Measurements from ENCODE around the gene DHRS12.
A peak's percentile ranks its signal among the peaks of the same experiment; 100 is the strongest.

The DHRS12 gene

GRCh38 chr13:51778392-51778791 lies 25.6 kb downstream of the DHRS12 start:
- DNase-seq (ENCODE audit: insufficient read length, low spot score) (no peak), FAIRE-seq (no peak)
- TF ChIP-seq TAF1 (IDR thresholded peaks at IDR 0.05; ENCODE audit: low read depth, low read length) (no peak), POU2F2 (IDR thresholded peaks at IDR 0.05; ENCODE audit: low read depth, low read length) (no peak), POLR2A (IDR thresholded peaks at IDR 0.05; ENCODE audit: low read depth, low read length) (no peak), PAX5 (IDR thresholded peaks at IDR 0.05; ENCODE audit: insufficient read depth, low read length, severe bottlenecking) (no peak), POLR2AphosphoS5 (IDR thresholded peaks at IDR 0.05; ENCODE audit: low read depth, low read length) (no peak)

GRCh38 chr13:51777921-51778320 lies 26.0 kb downstream of the DHRS12 start:
- no peak for FAIRE-seq

DNA sequence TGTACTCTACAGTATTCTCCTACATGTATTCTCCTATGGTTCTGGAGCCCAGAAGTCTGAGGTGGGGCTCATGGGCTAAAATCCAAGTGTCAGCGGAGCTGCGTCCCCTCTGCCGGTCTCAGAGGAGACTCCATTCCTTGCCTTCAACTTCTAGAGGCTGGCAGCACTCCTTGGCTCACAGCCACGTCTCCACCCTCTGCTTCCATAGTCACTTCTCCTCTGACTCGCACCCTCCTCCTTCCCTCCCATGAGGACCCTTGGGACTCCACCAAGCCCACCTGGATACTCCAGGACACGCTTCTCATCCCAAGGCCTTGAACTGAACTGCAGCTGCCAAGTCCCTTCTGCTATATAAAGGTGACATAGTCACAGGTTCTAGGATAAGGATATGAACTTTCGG lies 27.8 kb downstream of the DHRS12 start:
- DNase-seq (ENCODE audit: insufficient read length, low spot score) (no peak), FAIRE-seq (no peak)
- TF ChIP-seq SPI1 (IDR thresholded peaks at IDR 0.05; ENCODE audit: low read depth, low read length) (no peak), POU2F2 (IDR thresholded peaks at IDR 0.05; ENCODE audit: low read depth, low read length) (no peak), PAX5 (IDR thresholded peaks at IDR 0.05; ENCODE audit: insufficient read depth, low read length, severe bottlenecking) (no peak), TAF1 (IDR thresholded peaks at IDR 0.05; ENCODE audit: low read depth, low read length) (no peak)

More at GRCh38 chr13:51777921-51778320, 26.0 kb downstream of the DHRS12 start:
- no peak for DNase-seq (ENCODE audit: insufficient read length, low spot score)
- TF ChIP-seq PAX5 (IDR thresholded peaks at IDR 0.05; ENCODE audit: insufficient read depth, low read length, severe bottlenecking), result no peak
- TF ChIP-seq TAF1 (IDR thresholded peaks at IDR 0.05; ENCODE audit: low read depth, low read length), result no peak
- TF ChIP-seq SPI1 (IDR thresholded peaks at IDR 0.05; ENCODE audit: low read depth, low read length), result no peak
- TF ChIP-seq POU2F2 (IDR thresholded peaks at IDR 0.05; ENCODE audit: low read depth, low read length), result no peak
- TF ChIP-seq POLR2A (IDR thresholded peaks at IDR 0.05; ENCODE audit: low read depth, low read length), result no peak
- no peak for TF ChIP-seq POLR2AphosphoS5 (IDR thresholded peaks at IDR 0.05; ENCODE audit: low read depth, low read length)

- DNase-seq (ENCODE audit: insufficient read length, low spot score) (no peak), FAIRE-seq (no peak)
- TF ChIP-seq TAF1 (IDR thresholded peaks at IDR 0.05; ENCODE audit: low read depth, low read length), result no peak
These were observed 30.4 kb downstream of the DHRS12 start for GRCh38 chr13:51773515-51773914.

GRCh38 chr13:51772781-51773180 lies 31.2 kb downstream of the DHRS12 start:
- DNase-seq (ENCODE audit: insufficient read length, low spot score) (no peak), FAIRE-seq (no peak)
- TF ChIP-seq POLR2A (IDR thresholded peaks at IDR 0.05; ENCODE audit: low read depth, low read length) (no peak), POLR2AphosphoS5 (IDR thresholded peaks at IDR 0.05; ENCODE audit: low read depth, low read length) (no peak), POU2F2 (IDR thresholded peaks at IDR 0.05; ENCODE audit: low read depth, low read length) (no peak), SPI1 (IDR thresholded peaks at IDR 0.05; ENCODE audit: low read depth, low read length) (no peak), TAF1 (IDR thresholded peaks at IDR 0.05; ENCODE audit: low read depth, low read length) (no peak), PAX5 (IDR thresholded peaks at IDR 0.05; ENCODE audit: insufficient read depth, low read length, severe bottlenecking) (no peak)

- DNase-seq (ENCODE audit: insufficient read length, low spot score) (no peak), FAIRE-seq (no peak)
- TF ChIP-seq PAX5 (IDR thresholded peaks at IDR 0.05; ENCODE audit: insufficient read depth, low read length, severe bottlenecking) (no peak), TAF1 (IDR thresholded peaks at IDR 0.05; ENCODE audit: low read depth, low read length) (no peak), POLR2A (IDR thresholded peaks at IDR 0.05; ENCODE audit: low read depth, low read length) (no peak), POU2F2 (IDR thresholded peaks at IDR 0.05; ENCODE audit: low read depth, low read length) (no peak)
These were observed 31.9 kb downstream of the DHRS12 start for GRCh38 chr13:51772105-51772455.

DNA sequence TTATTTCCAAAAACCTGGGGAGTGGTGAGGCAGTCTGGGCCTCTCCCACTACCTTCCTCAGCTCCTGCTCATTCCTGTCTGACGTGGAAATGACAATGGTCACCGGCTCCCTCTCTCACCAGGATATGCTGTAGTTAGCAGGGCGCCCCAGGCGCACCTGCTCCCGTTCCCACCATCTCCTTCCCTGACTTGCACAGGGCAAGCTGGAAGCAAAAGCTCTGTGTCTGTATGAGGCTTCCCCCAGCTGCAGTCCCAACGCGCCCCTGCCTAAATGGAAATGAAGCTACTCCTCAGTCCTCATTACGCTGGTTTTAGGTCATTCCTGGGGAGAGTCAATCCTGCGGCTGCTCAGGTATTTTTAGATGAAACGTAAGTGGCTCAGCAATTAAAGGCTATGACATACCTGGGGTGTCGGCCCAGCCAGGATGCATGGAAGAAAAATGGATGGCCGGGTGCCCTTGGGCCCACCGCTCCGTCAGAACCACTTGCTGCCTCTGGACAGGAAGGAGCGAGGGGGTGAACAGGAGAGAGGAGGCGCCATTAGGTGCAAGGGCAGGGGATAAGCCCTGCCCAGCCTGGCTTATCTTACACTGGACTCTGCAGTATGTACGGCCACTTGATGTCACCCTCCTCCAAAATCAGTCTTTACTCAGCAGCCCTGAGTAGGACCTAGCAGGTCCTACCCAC lies 32.4 kb downstream of the DHRS12 start:
- DNase-seq (ENCODE audit: insufficient read length, low spot score), result no peak
- TF ChIP-seq POLR2A (IDR thresholded peaks at IDR 0.05; ENCODE audit: low read depth, low read length), result 0 out of 2 replicates have a peak, but pooled peaks have one; percentile 20
- TF ChIP-seq PAX5 (IDR thresholded peaks at IDR 0.05; ENCODE audit: insufficient read depth, low read length, severe bottlenecking), result no peak
- TF ChIP-seq POLR2AphosphoS5 (IDR thresholded peaks at IDR 0.05; ENCODE audit: low read depth, low read length), result no peak
- TF ChIP-seq TAF1 (IDR thresholded peaks at IDR 0.05; ENCODE audit: low read depth, low read length), result no peak
- no peak for FAIRE-seq

DNA sequence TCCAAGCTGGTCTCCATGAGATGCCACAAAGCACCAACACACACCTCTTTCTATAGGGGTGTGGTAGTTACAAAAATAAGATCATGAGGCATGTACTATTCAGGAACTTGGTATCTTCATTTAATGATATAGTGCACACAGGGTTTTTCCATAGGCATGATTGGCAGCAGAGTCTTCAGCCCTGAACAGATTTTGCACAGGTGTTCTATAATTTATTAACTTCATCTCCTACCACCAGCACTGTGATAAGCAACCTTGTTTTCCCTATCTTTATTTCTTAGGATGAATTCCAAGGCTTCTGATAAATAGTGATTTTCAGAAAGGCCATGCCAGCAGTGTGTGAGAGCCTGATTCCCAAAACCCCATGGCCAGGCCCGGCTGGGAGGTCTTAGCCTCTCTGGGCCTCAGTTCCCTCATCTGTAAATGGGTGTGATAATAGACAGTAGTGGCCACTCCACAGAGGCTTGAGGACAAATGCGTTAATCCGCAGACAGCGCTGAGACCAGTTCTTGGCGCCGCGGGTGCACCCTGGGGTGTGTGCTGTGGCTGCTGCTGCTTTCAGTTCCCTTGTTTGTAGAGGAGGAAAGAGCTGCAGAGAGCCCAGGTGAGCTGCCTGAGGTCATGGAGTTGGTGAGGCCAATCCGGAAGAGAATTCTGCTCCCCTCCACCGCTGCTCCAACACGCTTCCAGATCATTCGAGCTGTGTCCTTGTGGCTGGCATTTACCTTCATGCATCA lies 33.1 kb downstream of the DHRS12 start:
- FAIRE-seq, result no peak
- DNase-seq (ENCODE audit: insufficient read length, low spot score), result no peak
- no peak for TF ChIP-seq POU2F2 (IDR thresholded peaks at IDR 0.05; ENCODE audit: low read depth, low read length)
- TF ChIP-seq SPI1 (IDR thresholded peaks at IDR 0.05; ENCODE audit: low read depth, low read length), result peak; percentile 50; the same call in 1 of the 2 replicates

DNA sequence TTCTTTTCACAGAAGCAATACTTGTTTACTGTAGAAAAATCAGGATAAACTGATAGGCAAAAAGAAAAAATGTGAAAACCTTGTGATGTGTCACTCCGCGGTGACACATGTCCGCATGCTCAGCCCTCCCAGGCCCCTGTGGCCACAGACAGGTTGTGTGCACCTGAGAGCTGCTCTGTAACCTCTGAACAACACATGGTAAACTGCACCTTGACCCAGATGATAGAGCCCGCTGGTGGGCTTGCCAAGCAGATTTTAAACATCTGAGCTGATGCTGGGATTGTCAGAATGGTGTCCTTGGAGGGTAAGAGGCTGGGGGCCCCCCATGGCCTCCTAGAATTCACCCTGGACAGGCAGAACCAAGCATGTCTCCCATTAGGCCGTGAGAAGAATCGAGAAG lies 33.8 kb downstream of the DHRS12 start:
- no peak for TF ChIP-seq POLR2AphosphoS5 (IDR thresholded peaks at IDR 0.05; ENCODE audit: low read depth, low read length)
- TF ChIP-seq PAX5 (IDR thresholded peaks at IDR 0.05; ENCODE audit: insufficient read depth, low read length, severe bottlenecking), result no peak
- no peak for TF ChIP-seq POU2F2 (IDR thresholded peaks at IDR 0.05; ENCODE audit: low read depth, low read length)
- TF ChIP-seq TAF1 (IDR thresholded peaks at IDR 0.05; ENCODE audit: low read depth, low read length), result no peak
- TF ChIP-seq SPI1 (IDR thresholded peaks at IDR 0.05; ENCODE audit: low read depth, low read length), result no peak
- no peak for TF ChIP-seq POLR2A (IDR thresholded peaks at IDR 0.05; ENCODE audit: low read depth, low read length)
- FAIRE-seq (no peak), DNase-seq (ENCODE audit: insufficient read length, low spot score) (no peak)

DNA sequence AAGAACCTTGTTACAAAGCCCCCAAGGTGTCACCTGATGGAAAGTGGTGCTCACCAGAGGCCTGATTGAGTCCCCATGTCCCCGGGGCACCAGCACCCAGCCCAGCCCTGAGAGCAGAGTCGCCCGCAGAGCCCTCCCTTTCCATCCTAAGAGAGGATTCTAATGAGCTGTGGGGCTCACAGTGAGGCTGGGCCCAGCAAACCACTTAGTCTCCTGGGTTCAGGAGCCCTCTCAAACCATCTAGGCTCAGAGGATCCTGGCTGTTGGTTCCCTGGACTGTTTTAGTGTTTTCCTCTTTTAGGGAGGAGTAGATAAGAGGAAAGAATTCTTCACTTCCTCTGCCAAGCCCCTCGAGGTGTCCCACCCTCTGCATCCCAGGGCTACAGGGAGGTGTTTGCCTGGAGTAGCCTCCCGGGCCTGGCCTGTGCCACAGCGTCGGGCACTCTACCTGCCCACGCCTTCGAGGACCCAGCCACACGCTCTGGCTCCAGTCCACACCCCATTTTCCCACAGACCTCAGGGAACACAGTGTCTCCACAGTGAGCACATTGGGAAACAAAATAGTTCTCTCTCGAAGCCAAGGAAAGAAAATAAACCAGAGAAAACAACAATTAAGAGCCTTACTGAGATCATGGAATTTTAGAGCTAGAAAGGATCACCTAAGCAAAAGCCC lies 34.4 kb downstream of the DHRS12 start:
- TF ChIP-seq POLR2AphosphoS5 (IDR thresholded peaks at IDR 0.05; ENCODE audit: low read depth, low read length) (no peak), POU2F2 (IDR thresholded peaks at IDR 0.05; ENCODE audit: low read depth, low read length) (no peak), POLR2A (IDR thresholded peaks at IDR 0.05; ENCODE audit: low read depth, low read length) (no peak), PAX5 (IDR thresholded peaks at IDR 0.05; ENCODE audit: insufficient read depth, low read length, severe bottlenecking) (no peak), SPI1 (IDR thresholded peaks at IDR 0.05; ENCODE audit: low read depth, low read length) (no peak), TAF1 (IDR thresholded peaks at IDR 0.05; ENCODE audit: low read depth, low read length) (no peak)
- DNase-seq (ENCODE audit: insufficient read length, low spot score) (no peak), FAIRE-seq (no peak)
